K562 (cell line): ENCODE results near the gene CBX4. TPM values are rescaled to one million over a fixed set of nuclear protein-coding genes. Genes with fewer than 3 reads are reported as not detected.

Experiments used
- ARID1B ChIP-seq: fragments of 450-650 bp; IDR thresholded peaks from 2 replicates; pipeline ENCODE4 v1.6.1; 2016; ENCODE audit warnings: antibody characterized with exemption, mild to moderate bottlenecking, inconsistent platforms
- CREM ChIP-seq: IDR thresholded peaks from 2 replicates; pipeline ENCODE4 v1.6.1; 2014; ENCODE audit warnings: antibody characterized with exemption, low read depth
- DNMT1 ChIP-seq: fragments of 450-650 bp; IDR thresholded peaks from 2 replicates; pipeline ENCODE4 v1.6.1; 2016; ENCODE audit warnings: antibody characterized with exemption, mild to moderate bottlenecking
- ELF1 ChIP-seq: fragments of 200-800 bp; sonication (Bioruptor generic); IDR thresholded peaks from 2 replicates; pipeline ENCODE4 v1.6.1; 2016; ENCODE audit warnings: missing genetic modification characterization, missing compliant biosample characterization
- ESRRB ChIP-seq: fragments of 250-450 bp; sonication (Bioruptor Pico); IDR thresholded peaks from 2 replicates; pipeline ENCODE4 v1.5.0; 2020; ENCODE audit warnings: mild to moderate bottlenecking, moderate library complexity, borderline replicate concordance
- ETV6 ChIP-seq, 3 experiments: fragments of 150-350 bp in 1 of 3; sonication (generic) in 1 of 3; formaldehyde crosslinking in 1 of 3; IDR thresholded peaks; 2 replicates each; pipeline versions ENCODE4 v1.6.1 to v1.8.0; 2014 to 2022; ENCODE audit warnings: borderline replicate concordance in 2 of 3, low read depth in 2 of 3, antibody characterized with exemption in 1 of 3, low read length in 1 of 3, mild to moderate bottlenecking in 1 of 3, missing genetic modification reagents in 1 of 3
- FIP1L1 ChIP-seq: fragments of 200-400 bp; formaldehyde crosslinking; IDR thresholded peaks from 2 replicates; pipeline ENCODE4 v1.6.1; 2018; ENCODE audit warnings: mild to moderate bottlenecking, low read depth, low read length; ENCODE audit not compliant: poor library complexity, severe bottlenecking
- HDAC1 ChIP-seq, 2 experiments: fragments of 450-650 bp; IDR thresholded peaks; 2 replicates each; pipeline ENCODE4 v1.6.1; 2016 to 2017; ENCODE audit warnings: inconsistent platforms in 1 of 2, mild to moderate bottlenecking in 1 of 2, moderate library complexity in 1 of 2
- JUND ChIP-seq, 2 experiments: IDR thresholded peaks; 2 replicates in 1 of 2; 3 replicates in 1 of 2; pipeline ENCODE4 v1.6.1; 2011; ENCODE audit warnings: borderline replicate concordance in 2 of 2, low read depth in 2 of 2, low read length in 2 of 2, improper control_type of control experiment in 1 of 2, missing biosample characterization in 1 of 2, missing genetic modification characterization in 1 of 2, missing genetic modification reagents in 1 of 2
- POLR2AphosphoS5 ChIP-seq: IDR thresholded peaks from 2 replicates; pipeline ENCODE4 v1.6.1; 2011; ENCODE audit warnings: mild to moderate bottlenecking, low read depth, low read length, moderate library complexity; ENCODE audit not compliant: control insufficient read depth, insufficient read depth
- POLR2H ChIP-seq: IDR thresholded peaks from 2 replicates; pipeline ENCODE4 v1.6.1; 2016; ENCODE audit warnings: missing genetic modification characterization, low read depth, mild to moderate bottlenecking, control low read depth, missing compliant biosample characterization, moderate library complexity
- SMAD3 ChIP-seq: fragments of 450-650 bp; formaldehyde crosslinking; conservative IDR thresholded peaks from 2 replicates; pipeline ENCODE4 v1.4.0; 2020; ENCODE audit warnings: mild to moderate bottlenecking
- STAT5B ChIP-seq: fragments of 250-450 bp; sonication (Bioruptor Pico); IDR thresholded peaks from 2 replicates; pipeline ENCODE4 v1.8.0; 2021; ENCODE audit warnings: mild to moderate bottlenecking, inconsistent platforms
- U2AF2 ChIP-seq: fragments of 200-400 bp; formaldehyde crosslinking; optimal IDR thresholded peaks from 2 replicates; pipeline ENCODE3; 2017; ENCODE audit warnings: low read depth, mild to moderate bottlenecking, low read length
- ZNF121 ChIP-seq: sonication (generic); formaldehyde crosslinking; conservative IDR thresholded peaks from 2 replicates; pipeline ENCODE4 v1.8.0; 2022; ENCODE audit warnings: missing genetic modification reagents
- polyA plus RNA-seq, 8 experiments: library from polyadenylated mRNA; depleted of rRNA in 4 of 8; stranded (reverse) in 5 of 8; unstranded in 3 of 8; fragments of >200 nt; fragmentation: Nextera tagmentation in 2 of 8; fragmentation: Illumina TruSeq in 1 of 8; extraction: Ambion mirVana in 2 of 8; extraction: Trizol in 1 of 8; gene quantifications; 2 replicates each; pipeline versions ENCODE4 v1.2.1 to v1.2.3, GENCODE V29; 2011 to 2014; ENCODE audit warnings: inconsistent platforms in 1 of 8, missing spikeins in 1 of 8
- total RNA-seq, 7 experiments: library from RNA; depleted of rRNA in 6 of 7; stranded (reverse); fragments of >200 nt in 6 of 7; fragmentation: Illumina TruSeq in 2 of 7; extraction: Trizol in 2 of 7; gene quantifications; 2 replicates each; pipeline versions ENCODE4 v1.2.1 to v1.2.3, GENCODE V29; 2011 to 2021; ENCODE audit warnings: low replicate concordance in 1 of 7
- TF ChIP-seq, protein P1 (sequence below), 2 experiments: fragments of 450-650 bp; formaldehyde crosslinking in 1 of 2; IDR thresholded peaks; 2 replicates each; pipeline versions ENCODE4 v1.4.0 to v1.6.1; 2014 to 2020; ENCODE audit warnings: mild to moderate bottlenecking in 2 of 2, borderline replicate concordance in 1 of 2, low read depth in 1 of 2
- TF ChIP-seq, protein P2 (sequence below): fragments of 250-450 bp; sonication (Bioruptor Pico); IDR thresholded peaks from 2 replicates; pipeline ENCODE4 v1.5.0; 2021; ENCODE audit warnings: mild to moderate bottlenecking, borderline replicate concordance

The CBX4 gene
- total and polyA plus RNA-seq, 9 of the 15 experiments (the other 6 are each of a cell fraction or from before 2014, with no cell fraction given), result 0.98 to 50.5 (median 10.0) TPM

DNA sequence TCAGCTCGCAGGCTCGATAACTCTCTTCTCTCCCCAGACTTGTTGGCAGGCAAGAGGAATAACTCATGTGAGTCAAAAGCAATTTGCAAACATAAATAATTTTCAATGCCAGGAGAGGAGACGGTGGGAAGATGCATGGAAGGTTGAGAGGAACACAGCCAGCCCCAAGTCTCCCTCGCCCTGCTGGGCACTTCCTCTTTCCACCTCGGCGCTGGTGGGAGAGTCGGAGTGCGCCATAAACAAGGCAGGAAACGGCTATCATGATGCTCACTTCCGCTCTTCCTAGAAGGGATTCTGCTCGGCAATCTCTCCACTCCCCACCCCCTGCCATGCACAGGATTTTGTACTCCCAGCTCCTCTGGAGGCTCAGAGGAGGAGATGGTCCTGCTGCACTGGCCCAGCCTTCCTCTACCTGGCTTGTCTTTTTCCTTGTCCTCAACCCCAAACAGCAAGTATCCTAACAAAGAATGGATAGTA lies 13.0 kb downstream of the CBX4 start (continued):
- no peak for TF ChIP-seq ZNF121 (CRISPR knock-in tag)
- peak; percentile 88 for TF ChIP-seq ELF1 (tag)
- no peak for TF ChIP-seq U2AF2
- no peak for TF ChIP-seq STAT5B (CRISPR knock-in tag)
- TF ChIP-seq JUND (IDR thresholded peaks at IDR 0.05; ENCODE audit: borderline replicate concordance, low read depth, low read length), result peak; percentile 73
- TF ChIP-seq JUND (tag; IDR thresholded peaks at IDR 0.05; ENCODE audit: borderline replicate concordance, low read depth, low read length), result peak; percentile 60; the same call in 1 of the 3 replicates
- peak; percentile 84 for TF ChIP-seq POLR2H (tag)
- peak; percentile 93 to 98 for TF ChIP-seq ETV6 (IDR thresholded peaks at IDR 0.05; ENCODE audit: borderline replicate concordance in 1 of 2, low read depth in 2 of 2, low read length in 1 of 2)
- TF ChIP-seq ETV6 (CRISPR knock-in tag; IDR thresholded peaks at IDR 0.05; ENCODE audit: borderline replicate concordance), result no peak
- peak in 1 of 2 experiments; percentile 66; a peak in 1 of 4 replicates for TF ChIP-seq HDAC1 (IDR thresholded peaks at IDR 0.05)
- TF ChIP-seq FIP1L1, result no peak
- TF ChIP-seq ARID1B, result peak; percentile 66
- TF ChIP-seq, protein P1, sequence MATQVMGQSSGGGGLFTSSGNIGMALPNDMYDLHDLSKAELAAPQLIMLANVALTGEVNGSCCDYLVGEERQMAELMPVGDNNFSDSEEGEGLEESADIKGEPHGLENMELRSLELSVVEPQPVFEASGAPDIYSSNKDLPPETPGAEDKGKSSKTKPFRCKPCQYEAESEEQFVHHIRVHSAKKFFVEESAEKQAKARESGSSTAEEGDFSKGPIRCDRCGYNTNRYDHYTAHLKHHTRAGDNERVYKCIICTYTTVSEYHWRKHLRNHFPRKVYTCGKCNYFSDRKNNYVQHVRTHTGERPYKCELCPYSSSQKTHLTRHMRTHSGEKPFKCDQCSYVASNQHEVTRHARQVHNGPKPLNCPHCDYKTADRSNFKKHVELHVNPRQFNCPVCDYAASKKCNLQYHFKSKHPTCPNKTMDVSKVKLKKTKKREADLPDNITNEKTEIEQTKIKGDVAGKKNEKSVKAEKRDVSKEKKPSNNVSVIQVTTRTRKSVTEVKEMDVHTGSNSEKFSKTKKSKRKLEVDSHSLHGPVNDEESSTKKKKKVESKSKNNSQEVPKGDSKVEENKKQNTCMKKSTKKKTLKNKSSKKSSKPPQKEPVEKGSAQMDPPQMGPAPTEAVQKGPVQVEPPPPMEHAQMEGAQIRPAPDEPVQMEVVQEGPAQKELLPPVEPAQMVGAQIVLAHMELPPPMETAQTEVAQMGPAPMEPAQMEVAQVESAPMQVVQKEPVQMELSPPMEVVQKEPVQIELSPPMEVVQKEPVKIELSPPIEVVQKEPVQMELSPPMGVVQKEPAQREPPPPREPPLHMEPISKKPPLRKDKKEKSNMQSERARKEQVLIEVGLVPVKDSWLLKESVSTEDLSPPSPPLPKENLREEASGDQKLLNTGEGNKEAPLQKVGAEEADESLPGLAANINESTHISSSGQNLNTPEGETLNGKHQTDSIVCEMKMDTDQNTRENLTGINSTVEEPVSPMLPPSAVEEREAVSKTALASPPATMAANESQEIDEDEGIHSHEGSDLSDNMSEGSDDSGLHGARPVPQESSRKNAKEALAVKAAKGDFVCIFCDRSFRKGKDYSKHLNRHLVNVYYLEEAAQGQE (IDR thresholded peaks at IDR 0.05; ENCODE audit: borderline replicate concordance), result peak; percentile 45
- TF ChIP-seq, protein P1 (CRISPR knock-in tag; IDR thresholded peaks at IDR 0.05; ENCODE audit: low read depth), result no peak
- no peak for TF ChIP-seq SMAD3 (CRISPR knock-in tag)
- TF ChIP-seq, protein P2, sequence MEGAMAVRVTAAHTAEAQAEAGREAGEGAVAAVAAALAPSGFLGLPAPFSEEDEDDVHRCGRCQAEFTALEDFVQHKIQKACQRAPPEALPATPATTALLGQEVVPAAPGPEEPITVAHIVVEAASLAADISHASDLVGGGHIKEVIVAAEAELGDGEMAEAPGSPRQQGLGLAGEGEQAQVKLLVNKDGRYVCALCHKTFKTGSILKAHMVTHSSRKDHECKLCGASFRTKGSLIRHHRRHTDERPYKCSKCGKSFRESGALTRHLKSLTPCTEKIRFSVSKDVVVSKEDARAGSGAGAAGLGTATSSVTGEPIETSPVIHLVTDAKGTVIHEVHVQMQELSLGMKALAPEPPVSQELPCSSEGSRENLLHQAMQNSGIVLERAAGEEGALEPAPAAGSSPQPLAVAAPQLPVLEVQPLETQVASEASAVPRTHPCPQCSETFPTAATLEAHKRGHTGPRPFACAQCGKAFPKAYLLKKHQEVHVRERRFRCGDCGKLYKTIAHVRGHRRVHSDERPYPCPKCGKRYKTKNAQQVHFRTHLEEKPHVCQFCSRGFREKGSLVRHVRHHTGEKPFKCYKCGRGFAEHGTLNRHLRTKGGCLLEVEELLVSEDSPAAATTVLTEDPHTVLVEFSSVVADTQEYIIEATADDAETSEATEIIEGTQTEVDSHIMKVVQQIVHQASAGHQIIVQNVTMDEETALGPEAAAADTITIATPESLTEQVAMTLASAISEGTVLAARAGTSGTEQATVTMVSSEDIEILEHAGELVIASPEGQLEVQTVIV, result no peak
- TF ChIP-seq CREM, result peak; percentile 73
- no peak for TF ChIP-seq DNMT1
- no peak for TF ChIP-seq ESRRB
- peak; percentile 74 for TF ChIP-seq POLR2AphosphoS5
